ENCODE results near the gene POU6F2.
"Not testable (repeated sequence)": the region's sequence is repeated elsewhere in the genome, so short reads cannot be mapped to it uniquely, and the experiment has no call there.

The POU6F2 gene

GRCh38 chr7:39367943-39368342 is 390.2 kb downstream of the POU6F2 start:
- no peak for DNase-seq

- no peak for DNase-seq
Measured at GRCh38 chr7:39372383-39372782, 394.7 kb downstream of the POU6F2 start.

- no peak for DNase-seq
Measured at GRCh38 chr7:39374436-39375040, 396.8 kb downstream of the POU6F2 start.

GRCh38 chr7:39375047-39375873 is 397.6 kb downstream of the POU6F2 start:
- DNase-seq = no peak

GRCh38 chr7:39375874-39376190 is 398.1 kb downstream of the POU6F2 start:
- DNase-seq = no peak

- not testable (repeated sequence) for DNase-seq
Measured at GRCh38 chr7:39376881-39377280, 399.2 kb downstream of the POU6F2 start.

- no peak for DNase-seq
Measured at GRCh38 chr7:39379416-39379815, 401.7 kb downstream of the POU6F2 start.

- no peak for DNase-seq
Measured at GRCh38 chr7:39383136-39383535, 405.4 kb downstream of the POU6F2 start.

GRCh38 chr7:39384386-39384785 is 406.7 kb downstream of the POU6F2 start:
- DNase-seq = no peak

- DNase-seq = no peak
Measured at GRCh38 chr7:39386718-39387117, 409.0 kb downstream of the POU6F2 start.

- DNase-seq = no peak
Measured at GRCh38 chr7:39392151-39392550, 414.4 kb downstream of the POU6F2 start.

GRCh38 chr7:39394105-39394680 is 416.5 kb downstream of the POU6F2 start:
- no peak for DNase-seq

GRCh38 chr7:39399458-39399857 is 421.7 kb downstream of the POU6F2 start:
- no peak for DNase-seq

- DNase-seq = no peak
Measured at GRCh38 chr7:39399986-39400385, 422.3 kb downstream of the POU6F2 start.

GRCh38 chr7:39400836-39401235 is 423.1 kb downstream of the POU6F2 start:
- no peak for DNase-seq

- no peak for DNase-seq
Measured at GRCh38 chr7:39402034-39402433, 424.3 kb downstream of the POU6F2 start.

- no peak for DNase-seq
Measured at GRCh38 chr7:39404907-39405306, 427.2 kb downstream of the POU6F2 start.

- DNase-seq = no peak
Measured at GRCh38 chr7:39405581-39405980, 427.9 kb downstream of the POU6F2 start.

GRCh38 chr7:39406467-39406866 is 428.8 kb downstream of the POU6F2 start:
- no peak for DNase-seq

GRCh38 chr7:39407137-39407536 is 429.4 kb downstream of the POU6F2 start:
- DNase-seq = no peak

- DNase-seq = no peak
Measured at GRCh38 chr7:39407723-39408122, 430.0 kb downstream of the POU6F2 start.

GRCh38 chr7:39408906-39409305 is 431.2 kb downstream of the POU6F2 start:
- DNase-seq = no peak

GRCh38 chr7:39410582-39410981 is 432.9 kb downstream of the POU6F2 start:
- no peak for DNase-seq

- DNase-seq = no peak
Measured at GRCh38 chr7:39413636-39414223, 436.0 kb downstream of the POU6F2 start.
